ENCODE results near the gene CMYA5.
"Not testable (repeated sequence)": the region's sequence is repeated elsewhere in the genome, so short reads cannot be mapped to it uniquely, and the experiment has no call there.

The CMYA5 gene

DNA sequence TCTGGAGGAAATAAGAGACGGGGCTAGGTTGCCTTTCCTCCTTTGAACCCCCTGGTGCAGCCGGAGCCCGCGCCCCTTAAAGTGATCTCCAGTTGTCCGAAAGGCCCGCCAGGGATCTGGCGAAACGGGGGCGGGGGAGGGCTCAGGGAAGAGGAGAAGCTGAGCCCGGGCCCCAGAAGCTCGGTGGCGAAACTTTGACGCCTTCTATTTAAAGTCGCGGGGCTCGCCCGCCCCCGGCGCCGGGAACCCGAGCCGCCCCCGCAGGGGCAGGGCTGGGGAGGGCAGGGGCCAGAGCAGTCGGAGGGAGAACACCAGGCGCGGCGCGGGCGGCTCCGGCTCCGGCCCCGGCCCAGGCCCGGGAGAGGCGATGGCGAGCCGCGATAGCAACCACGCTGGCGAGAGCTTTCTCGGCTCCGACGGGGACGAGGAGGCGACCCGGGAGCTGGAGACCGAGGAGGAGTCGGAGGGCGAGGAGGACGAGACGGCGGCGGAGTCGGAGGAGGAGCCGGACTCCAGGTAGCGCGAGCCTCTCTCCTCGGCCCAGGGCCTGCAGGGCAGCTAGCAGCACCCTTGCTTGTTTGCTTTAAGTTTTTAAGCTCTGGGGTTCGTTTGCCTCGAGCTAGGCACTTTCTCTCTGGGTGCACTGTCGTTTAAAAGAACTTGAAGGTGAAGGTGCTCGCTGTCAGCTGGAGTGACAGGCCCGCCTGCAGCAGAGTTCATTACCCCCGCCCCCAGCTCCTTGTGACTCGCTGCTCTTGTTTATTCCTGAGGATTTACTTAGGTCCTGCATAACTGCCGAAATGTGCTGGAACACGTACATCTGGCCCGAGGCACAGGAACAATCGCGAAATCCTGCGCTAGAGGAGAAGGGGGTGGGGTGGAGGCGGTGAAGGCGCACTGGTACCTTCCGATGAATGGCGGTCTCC is at the start of gene CMYA5:
Gene CMYA5 (plus strand): TSS at position 296 of the 926 bp plus-strand sequence. CDS start 72 bp downstream, at position 368.
- H3K4me3 ChIP-seq (ENCODE audit: low read length): no peak within 1 kb of the TSS

DNA sequence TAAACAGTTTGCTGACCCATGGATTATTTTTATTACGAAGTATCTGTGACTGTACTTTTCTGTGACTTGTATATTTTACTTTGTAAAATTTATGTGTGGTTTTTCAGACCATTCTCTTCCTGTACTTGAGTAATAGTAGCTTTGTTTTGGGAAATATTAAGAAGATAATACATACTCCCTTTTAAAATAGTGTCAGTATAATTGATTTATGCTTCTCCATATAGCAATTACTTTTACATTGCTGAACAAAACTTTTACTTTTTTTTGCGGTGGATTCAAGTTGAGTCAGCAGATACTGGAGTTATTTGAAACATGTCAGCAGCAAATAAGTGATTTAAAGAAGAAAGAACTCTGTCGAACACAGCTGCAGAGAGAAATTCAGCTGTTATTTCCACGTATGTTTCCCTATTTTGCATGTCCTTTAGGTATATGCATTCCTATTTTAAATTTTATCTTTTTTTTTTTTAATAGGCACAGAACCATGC is 49.0 kb upstream of the CMYA5 start:
- H3K4me3 ChIP-seq (ENCODE audit: low read length): no peak overlapping the region
- no peak for TF ChIP-seq ZNF274 (IDR thresholded peaks at IDR 0.05; ENCODE audit: low read depth, low read length)

More for the DNA sequence above, at the start of gene CMYA5:
- TF ChIP-seq ZNF274 (IDR thresholded peaks at IDR 0.05; ENCODE audit: low read depth, low read length): no peak

DNA sequence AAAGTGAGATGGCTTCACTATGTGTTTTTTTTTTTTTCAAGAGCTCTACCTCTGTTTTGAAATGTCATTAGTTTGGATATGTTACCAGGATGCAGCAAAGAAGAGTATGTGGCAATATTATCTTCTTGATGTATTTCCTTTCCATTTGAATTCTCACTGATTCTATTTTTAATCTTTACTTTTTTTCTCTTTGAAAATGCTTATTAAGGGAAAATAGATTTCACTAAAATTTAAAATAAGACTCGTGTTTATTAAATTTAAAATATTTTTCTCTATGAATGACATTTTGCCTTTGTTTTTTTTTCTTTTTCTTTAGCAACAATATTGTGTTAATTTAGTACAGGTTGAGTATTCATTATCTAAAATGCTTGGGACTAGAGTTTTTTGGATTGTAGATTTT is 48.2 kb upstream of the CMYA5 start:
- H3K4me3 ChIP-seq (ENCODE audit: low read length): no peak overlapping the region
- TF ChIP-seq ZNF274 (IDR thresholded peaks at IDR 0.05; ENCODE audit: low read depth, low read length): no peak

DNA sequence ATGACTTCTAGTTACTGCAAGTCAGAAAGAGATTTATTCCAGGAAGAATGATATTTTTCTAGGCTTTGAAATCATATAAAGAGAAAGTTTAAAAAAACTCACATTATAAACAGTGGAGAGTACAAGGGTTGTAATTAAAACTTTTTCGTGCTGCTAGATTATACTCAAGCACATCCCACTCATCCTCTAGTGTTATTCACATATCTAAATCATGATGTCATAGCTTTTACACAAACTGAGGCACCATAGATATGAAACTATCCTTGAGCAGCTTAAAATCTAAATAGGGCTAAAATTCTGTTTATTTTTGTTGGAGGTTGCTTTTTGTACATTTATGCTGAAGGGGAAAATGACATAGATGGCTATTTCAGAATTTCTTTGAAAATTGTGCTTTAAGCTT is 47.4 kb upstream of the CMYA5 start:
- TF ChIP-seq ZNF274 (IDR thresholded peaks at IDR 0.05; ENCODE audit: low read depth, low read length): no peak
- no peak overlapping the region for H3K4me3 ChIP-seq (ENCODE audit: low read length)

DNA sequence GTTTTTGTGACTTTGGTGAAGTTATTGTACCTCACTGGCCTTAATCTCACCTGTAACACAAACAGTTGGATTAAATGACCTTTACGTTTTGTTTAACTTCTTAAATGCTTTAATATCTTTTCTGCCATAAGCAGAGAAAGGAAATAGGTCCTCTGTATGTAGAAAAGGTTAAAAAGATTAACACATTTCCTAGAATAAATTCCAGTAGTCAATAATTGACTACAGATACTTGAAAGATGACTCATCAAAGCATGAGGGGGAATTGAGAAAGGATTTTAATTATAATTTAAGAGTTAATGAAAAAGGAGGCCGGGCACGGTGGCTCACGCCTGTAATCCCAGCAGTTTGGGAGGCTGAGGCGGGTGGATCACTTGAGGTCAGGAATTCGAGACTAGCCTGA is 35.8 kb upstream of the CMYA5 start:
- H3K4me3 ChIP-seq (ENCODE audit: low read length): no peak overlapping the region

DNA sequence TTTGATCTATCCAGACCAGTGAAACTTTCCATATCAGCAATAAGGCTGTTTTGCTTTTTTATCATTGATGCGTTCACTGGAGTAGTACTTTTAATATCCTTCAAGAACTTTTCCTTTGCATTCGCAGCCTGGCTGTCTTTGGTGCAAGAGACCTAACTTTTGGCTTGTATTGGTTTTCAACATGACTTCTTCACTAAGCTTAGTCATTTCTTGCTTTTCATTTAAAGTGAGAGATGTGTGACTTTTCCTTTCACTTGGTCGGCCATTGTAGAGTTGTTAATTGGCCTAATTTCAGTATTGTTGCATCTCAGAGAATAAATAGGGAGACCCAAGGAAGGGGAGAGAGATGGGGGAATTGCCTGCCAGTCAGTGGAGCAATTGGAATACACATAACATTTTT is 26.4 kb upstream of the CMYA5 start:
- no peak overlapping the region for H3K4me3 ChIP-seq (ENCODE audit: low read length)
- no peak for TF ChIP-seq ZNF274 (IDR thresholded peaks at IDR 0.05; ENCODE audit: low read depth, low read length)

More for the DNA sequence above, 35.8 kb upstream of the CMYA5 start:
- no peak for TF ChIP-seq ZNF274 (IDR thresholded peaks at IDR 0.05; ENCODE audit: low read depth, low read length)

DNA sequence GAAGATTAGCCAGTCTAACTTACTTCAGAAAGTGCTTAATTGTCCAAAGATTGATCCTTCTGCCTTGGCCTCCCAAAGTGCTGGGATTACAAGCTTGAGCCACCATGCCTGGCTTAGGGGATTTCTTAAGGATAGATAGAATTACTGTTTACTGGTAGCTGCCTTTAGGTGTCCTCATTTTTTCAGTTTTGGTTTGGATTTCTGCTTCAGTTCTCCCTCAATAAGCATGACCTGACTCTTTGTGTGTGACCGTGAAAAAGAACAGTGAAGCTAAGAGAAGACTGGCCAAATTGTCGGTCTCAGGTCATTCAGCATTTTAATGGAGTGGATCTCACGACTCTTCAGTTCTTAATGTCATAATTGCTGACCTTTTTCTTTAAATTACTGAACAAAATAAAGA is 22.9 kb upstream of the CMYA5 start:
- H3K4me3 ChIP-seq (ENCODE audit: low read length): no peak overlapping the region
- TF ChIP-seq ZNF274 (IDR thresholded peaks at IDR 0.05; ENCODE audit: low read depth, low read length): no peak

DNA sequence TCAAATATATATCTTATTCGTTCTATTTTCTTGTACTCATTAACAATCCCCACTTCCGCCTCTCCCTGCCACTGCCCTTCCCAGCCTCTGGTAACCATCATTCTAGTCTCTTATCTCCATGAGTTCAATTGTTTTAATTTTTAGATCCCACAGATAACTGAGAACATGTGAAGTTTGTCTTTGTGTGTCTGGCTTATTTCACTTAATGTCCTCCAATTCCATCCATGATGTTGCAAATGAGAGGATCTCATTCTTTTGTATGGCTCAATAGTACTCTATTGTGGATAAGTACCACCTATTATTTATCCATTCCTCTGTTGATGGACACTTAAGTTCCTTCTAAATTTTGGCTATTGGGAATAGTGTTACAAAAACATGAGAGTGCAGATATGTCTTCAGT is 17.2 kb upstream of the CMYA5 start:
- no peak for TF ChIP-seq ZNF274 (IDR thresholded peaks at IDR 0.05; ENCODE audit: low read depth, low read length)
- no peak overlapping the region for H3K4me3 ChIP-seq (ENCODE audit: low read length)

DNA sequence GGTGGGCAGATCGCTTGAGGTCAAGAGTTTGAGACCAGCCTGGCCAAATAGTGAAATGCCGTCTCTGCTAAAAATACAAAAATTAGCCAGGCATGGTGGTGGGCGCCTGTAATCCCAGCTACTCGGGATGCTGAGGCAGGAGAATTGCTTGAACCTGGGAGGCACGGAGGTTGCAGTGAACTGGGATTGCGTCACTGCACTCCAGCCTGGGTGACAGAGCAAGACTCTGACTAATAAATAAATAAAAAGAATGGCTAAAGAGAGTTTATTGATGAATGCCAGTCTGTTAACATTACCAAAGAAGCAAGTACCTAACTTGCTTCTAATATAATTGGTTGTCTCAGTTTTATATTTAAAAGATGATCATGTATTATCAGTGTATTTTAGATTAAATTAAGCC is 13.3 kb upstream of the CMYA5 start:
- H3K4me3 ChIP-seq (ENCODE audit: low read length): not testable (repeated sequence)

DNA sequence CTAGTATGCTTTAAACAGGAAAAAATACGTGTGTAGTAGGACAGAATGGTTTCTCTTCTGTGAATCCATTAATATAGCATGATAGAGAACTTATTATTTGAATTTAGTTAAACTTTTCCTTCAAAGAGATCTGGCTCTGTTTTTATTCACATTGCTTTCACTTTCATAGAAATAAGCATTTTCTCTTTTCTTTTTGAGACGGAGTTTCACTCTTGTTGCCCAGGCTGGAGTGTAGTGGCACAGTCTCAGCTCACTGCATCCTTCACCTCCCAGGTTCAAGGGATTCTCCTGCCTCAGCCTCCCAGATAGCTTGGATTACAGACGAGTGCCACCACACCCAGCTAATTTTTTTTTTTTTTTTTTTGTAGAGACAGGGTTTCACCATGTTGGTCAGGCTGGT is 7.5 kb upstream of the CMYA5 start:
- H3K4me3 ChIP-seq (ENCODE audit: low read length): not testable (repeated sequence)

DNA sequence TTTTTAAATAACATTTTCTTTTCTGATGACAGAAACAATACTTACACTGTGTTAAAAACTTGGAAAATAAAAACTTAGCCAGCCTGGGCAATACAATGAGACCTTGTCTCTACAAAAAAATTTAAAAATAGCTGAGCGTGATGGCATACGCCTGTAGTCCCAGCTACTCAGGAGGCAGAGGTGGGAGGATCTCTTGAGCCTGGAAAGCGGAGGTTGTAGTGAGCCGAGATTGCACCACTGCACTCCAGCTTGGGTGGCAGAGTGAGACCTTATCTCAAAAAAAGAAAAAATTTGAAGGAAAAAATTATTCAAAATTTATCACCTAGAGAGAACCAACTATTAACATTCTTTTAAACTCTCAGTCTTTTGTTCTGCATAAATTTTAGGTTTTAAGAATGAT is 4.9 kb upstream of the CMYA5 start:
- TF ChIP-seq ZNF274 (IDR thresholded peaks at IDR 0.05; ENCODE audit: low read depth, low read length): no peak
- no peak overlapping the region for H3K4me3 ChIP-seq (ENCODE audit: low read length)

DNA sequence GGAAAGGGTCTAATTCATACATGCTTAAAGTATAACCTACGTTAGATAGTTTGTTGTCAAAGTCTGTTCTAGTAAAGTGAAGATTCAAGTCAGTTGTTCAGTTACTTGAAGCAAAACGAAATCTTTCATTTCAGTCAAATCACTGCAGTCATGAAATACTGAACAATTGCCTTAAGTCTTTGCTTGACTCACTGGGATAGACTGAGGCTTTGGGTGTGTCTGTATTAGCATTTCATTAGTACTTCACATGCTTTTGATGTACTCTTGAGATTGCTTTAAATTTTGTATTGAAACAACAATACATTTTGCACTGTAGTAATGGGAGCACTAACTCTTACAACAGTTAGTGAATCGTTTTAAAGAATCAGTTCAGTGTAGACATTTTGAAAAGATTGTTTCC is 4.0 kb upstream of the CMYA5 start:
- TF ChIP-seq ZNF274 (IDR thresholded peaks at IDR 0.05; ENCODE audit: low read depth, low read length): no peak
- H3K4me3 ChIP-seq (ENCODE audit: low read length): no peak overlapping the region

DNA sequence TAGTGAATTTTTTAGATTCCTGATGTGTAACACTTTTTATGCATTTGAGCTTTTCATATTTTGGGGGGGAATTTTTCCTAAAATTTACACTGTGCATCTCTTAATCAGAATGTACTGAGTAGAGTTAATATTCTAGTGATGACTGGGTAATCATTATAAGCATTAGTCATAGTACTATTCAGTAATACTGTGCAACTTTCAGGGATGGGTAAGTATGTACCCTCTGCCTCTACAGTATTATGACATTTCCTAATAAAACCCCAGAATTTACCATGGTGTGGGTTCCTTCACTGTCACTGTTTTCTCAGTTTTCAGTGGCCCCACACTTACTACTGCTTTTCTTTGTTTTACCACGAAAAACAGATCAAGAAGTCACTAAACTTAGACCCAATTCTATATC is 2.8 kb upstream of the CMYA5 start:
- no peak overlapping the region for H3K4me3 ChIP-seq (ENCODE audit: low read length)
- TF ChIP-seq ZNF274 (IDR thresholded peaks at IDR 0.05; ENCODE audit: low read depth, low read length): no peak

DNA sequence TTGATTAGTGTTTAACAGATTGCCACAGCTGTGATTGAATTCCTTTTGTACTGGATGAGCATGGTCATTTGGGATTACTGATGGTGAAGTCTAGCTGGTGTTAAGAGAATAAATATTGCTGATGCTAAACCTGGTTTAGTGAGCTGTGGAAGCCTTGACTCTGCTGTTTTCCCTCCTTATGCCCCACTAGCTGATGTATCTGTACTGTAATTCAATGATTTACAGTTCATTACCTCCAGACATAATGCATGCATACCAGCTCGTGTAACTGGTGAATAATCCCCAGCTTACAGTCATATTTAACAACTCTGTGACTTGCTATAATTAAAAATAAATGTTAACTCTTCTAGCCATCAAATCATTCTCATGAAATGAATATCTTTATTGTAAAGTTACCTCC is 1.7 kb upstream of the CMYA5 start:
- TF ChIP-seq ZNF274 (IDR thresholded peaks at IDR 0.05; ENCODE audit: low read depth, low read length): no peak
- H3K4me3 ChIP-seq (ENCODE audit: low read length): no peak overlapping the region

DNA sequence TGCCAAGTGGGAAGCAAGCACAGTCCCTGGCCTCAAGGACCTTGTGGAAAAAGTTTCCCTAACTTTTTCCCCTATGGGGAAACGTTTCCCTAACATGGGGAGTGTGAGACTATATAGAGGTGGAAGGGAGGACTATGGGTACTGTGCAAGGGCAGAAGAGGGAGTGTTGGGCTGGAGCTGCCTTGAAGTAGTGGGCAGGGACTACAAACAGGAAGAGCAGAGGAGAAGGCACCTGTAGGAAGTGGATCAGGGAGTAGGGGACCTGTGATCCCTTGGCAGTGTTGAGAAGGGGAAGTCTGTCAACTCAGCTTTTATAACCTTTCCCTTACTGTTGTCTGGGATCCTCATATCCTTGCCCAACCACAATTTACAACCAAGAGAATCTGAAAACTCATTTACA is 1.4 kb downstream of the CMYA5 start:
- no peak overlapping the region for H3K4me3 ChIP-seq (ENCODE audit: low read length)
- TF ChIP-seq ZNF274 (IDR thresholded peaks at IDR 0.05; ENCODE audit: low read depth, low read length): no peak

DNA sequence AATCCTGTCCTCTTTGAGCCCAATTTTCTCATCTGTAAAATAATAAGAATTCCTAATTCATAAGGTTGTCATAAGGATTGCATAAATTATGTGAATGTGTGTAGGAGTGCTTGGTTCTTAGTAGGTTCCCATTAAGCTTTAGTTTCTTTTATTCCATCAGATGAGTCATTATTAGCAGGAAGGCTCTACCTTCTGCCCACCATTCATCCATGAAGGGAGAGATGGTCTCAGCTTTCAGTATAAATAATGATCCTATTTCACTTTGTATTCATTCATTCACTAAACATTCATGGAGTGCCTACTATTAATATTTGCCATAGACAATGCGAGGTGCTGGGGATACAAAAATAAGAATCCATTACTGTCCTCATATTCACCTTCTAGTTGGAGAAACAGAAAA is 3.0 kb downstream of the CMYA5 start:
- no peak for TF ChIP-seq ZNF274 (IDR thresholded peaks at IDR 0.05; ENCODE audit: low read depth, low read length)
- H3K4me3 ChIP-seq (ENCODE audit: low read length): no peak overlapping the region
